Middle frontal gyrus (tissue), 1 donor: ENCODE measurements around the gene PEX5L.

Source experiments
- DNase-seq: peaks from one replicate; pipeline ENCODE4 v3.0.0-alpha.2; 2015; ENCODE audit warnings: low spot score; ENCODE audit errors: extremely low spot score

PEX5L gene

GRCh38 chr3:179897231-179897630, 139.5 kb downstream of the PEX5L start:
- DNase-seq, result no peak

DNA sequence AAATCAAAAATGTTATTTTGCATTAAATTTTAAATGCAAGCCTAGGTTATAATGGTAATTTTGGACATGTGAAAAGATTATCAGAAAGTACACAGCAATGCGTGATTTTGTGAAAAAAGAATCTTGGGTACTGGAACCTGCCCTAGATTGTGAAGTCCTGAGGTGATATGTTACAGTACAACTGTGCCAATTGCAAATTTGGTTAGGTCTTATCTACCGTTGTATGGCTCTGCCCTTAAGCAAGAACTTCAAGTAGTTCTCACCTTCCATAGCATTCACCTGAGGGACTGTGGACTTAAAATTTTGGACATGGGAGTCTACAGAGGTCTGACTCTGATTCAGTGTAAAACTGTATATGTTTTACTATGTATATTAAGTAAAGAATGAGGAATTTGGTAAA, 140.2 kb downstream of the PEX5L start:
- DNase-seq, result no peak

- DNase-seq, result no peak
Measured at GRCh38 chr3:179895330-179895729, 141.4 kb downstream of the PEX5L start.

GRCh38 chr3:179887295-179887943, 149.3 kb downstream of the PEX5L start:
- no peak for DNase-seq

DNA sequence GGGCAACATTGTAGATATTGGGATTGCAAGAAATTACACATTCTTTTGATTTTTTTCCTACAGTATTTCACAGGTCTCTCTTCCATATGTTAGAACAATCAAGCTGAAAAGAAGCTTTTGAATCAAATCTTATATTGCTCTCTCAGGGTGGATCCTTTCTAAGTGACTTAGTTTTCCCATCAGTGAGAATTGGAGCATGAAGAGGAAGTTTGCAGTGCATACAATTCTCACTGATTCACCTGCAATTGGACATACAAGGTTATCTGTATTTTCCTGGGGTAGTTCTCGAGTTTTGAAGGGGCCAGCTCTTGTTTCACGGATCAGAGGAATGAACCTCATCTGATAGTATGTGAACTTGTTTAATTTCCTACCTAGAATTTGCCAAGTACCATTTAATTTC, 150.8 kb downstream of the PEX5L start:
- no peak for DNase-seq

DNA sequence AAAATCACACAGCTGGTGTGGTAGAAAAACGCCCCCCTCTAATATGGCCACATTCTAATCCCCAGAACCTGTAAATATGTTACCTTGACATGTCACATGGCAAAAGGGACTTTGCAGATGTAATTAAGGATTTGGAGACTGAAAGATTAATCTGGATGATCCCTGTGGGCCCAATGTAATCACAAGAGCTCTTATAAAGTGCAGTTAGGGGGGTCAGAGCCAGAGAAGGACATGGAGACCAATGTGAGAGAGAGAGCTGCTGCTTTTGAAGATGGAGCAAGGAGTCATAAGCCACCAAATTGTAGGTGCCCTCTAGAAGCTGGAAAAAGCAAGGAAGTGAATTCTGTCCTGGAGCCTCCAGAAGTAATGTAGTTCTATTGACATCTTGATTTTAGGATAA, 152.6 kb downstream of the PEX5L start:
- DNase-seq, result no peak

- DNase-seq, result no peak
Measured at GRCh38 chr3:179882292-179882691, 154.4 kb downstream of the PEX5L start.

- DNase-seq, result no peak
Measured at GRCh38 chr3:179881791-179882190, 154.9 kb downstream of the PEX5L start.

DNA sequence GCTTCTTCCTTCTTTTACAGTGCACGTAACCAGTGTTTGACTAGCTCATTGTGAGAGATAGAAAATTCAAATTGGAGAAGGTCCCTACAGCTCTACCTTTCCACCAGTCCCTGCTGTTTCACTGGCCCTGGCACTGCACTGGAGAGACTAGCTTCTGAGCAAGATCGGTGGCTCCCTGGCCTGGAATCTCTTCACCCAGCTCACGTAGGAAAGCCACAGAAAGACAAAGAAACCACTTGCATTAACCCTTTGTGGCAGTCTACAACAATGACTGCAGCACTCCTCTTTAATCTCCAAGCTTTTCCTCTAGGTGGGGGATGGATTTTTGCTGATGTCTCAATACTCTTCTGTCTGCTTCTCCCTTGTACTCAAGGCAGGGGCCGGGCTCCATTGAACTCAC, 155.9 kb downstream of the PEX5L start:
- no peak for DNase-seq

GRCh38 chr3:179876440-179876839, 160.3 kb downstream of the PEX5L start:
- DNase-seq, result no peak

GRCh38 chr3:179872842-179873241, 163.9 kb downstream of the PEX5L start:
- no peak for DNase-seq

DNA sequence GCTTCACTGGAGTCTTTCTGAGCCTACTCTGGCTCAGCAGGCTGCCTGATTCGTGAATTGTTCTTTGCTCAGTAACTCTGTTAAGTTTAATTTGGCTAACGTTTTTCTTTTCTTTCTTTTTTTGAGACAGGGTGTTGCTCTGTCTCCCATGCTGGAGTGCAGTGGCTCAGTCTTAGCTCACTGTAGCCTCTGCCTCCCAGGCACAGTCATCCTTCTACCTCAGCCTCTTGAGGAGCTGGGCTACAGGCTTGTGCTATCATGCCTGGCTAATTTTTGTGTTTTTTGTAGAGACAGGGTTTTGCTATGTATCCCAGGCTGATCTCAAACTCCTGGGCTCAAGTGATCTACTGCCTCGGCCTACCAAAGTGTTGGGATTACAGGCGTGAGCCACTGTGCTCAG, 165.0 kb downstream of the PEX5L start:
- DNase-seq, result no peak

GRCh38 chr3:179868715-179869114, 168.0 kb downstream of the PEX5L start:
- DNase-seq, result no peak

DNA sequence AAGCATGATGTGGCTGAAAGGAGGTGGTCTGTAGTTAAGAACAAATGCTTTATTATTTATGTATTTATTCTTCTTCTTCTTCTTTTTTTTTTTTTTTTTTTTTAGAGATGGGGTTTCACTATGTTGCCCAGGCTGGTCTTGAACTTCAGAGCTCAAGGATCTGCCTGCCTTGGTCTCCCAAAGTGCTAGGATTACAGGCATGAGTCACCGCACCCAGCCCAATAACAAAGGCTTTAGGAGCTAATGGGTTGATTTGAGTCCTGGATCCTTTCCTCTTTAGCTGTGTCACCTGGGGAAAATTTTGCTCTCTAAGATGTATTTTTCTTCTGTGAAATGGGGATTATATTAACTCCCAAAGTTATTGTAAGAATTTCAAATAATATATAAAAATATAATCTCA, 168.8 kb downstream of the PEX5L start:
- DNase-seq, result no peak

- no peak for DNase-seq
Measured at GRCh38 chr3:179865861-179866505, 170.8 kb downstream of the PEX5L start.

GRCh38 chr3:179861953-179862352, 174.8 kb downstream of the PEX5L start:
- no peak for DNase-seq

DNA sequence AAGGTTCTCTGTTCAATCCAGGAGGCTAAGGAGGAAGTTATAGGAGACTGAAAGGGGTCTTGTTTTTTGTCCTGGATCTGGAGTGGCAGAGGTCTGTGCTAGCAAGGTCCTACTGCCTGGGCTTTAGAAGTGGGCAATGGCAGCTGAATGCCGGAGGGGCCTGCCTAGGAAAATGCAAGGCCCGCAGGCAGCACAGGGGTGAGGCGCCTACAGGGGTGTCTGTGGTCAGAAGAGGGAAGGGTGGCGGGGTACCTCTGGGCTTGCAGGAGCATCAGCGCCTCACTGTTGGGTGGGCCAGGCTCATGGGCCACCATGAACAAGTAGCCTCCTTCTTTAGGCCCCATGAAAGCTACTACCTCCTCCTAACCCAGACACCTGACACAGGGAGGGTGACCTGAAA, 175.4 kb downstream of the PEX5L start:
- no peak for DNase-seq

- no peak for DNase-seq
Measured at GRCh38 chr3:179860275-179861107, 176.2 kb downstream of the PEX5L start.

DNA sequence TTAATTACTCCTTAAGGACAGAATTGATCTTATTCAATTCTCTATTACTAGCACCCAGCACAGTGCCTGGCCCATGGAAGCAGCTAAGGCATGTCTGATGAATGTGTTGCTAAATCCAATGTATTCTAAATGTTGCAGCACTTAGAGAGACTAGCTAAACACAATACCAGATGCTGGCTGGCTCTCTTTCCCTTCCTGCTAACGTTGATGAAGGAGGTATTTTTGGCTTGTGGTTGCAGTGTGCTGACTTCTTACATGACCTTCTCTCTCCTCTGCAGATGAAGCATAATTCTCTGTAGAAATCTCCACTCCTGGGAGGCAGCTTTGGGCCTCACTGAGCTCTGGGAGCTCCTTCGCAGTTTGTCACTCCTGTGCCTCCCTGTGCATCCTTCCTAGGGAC, 183.6 kb downstream of the PEX5L start:
- DNase-seq, result no peak

- DNase-seq, result no peak
Measured at GRCh38 chr3:179852142-179852905, 184.4 kb downstream of the PEX5L start.

DNA sequence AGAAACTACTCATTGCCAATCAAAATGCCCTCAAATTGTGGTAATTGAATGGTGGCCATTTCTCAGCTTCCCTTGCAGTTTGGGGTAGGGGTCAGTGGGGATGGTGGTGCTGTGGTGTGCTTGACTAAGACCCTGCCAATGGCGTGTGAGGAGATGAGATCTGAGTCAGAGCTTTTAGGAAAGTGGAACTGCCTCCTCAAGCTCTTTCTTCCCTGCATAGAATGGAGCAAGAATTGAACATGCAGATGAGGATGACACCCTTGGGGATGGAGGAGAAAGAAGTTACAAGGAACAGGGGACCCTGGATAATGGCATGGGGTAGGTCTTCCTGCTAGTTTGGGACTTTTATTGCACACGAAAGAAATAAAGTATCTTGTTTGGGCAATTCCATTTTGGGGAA, 188.0 kb downstream of the PEX5L start:
- no peak for DNase-seq

GRCh38 chr3:179842061-179842460, 194.7 kb downstream of the PEX5L start:
- DNase-seq, result no peak
